D341Med (cell line): ENCODE results near the gene SPATS2L.

ENCODE experiments used
- DNase-seq: peaks from one replicate; pipeline ENCODE4 v3.0.0; 2012; ENCODE audit warnings: low spot score

SPATS2L gene

GRCh38 chr2:200515155-200515554 is 208.7 kb downstream of the SPATS2L start:
- no peak for DNase-seq

GRCh38 chr2:200523158-200523557 is 216.7 kb downstream of the SPATS2L start:
- DNase-seq, result no peak

GRCh38 chr2:200523604-200524003 is 217.1 kb downstream of the SPATS2L start:
- no peak for DNase-seq

- DNase-seq, result no peak
These were observed 218.6 kb downstream of the SPATS2L start for GRCh38 chr2:200525066-200525465.

DNA sequence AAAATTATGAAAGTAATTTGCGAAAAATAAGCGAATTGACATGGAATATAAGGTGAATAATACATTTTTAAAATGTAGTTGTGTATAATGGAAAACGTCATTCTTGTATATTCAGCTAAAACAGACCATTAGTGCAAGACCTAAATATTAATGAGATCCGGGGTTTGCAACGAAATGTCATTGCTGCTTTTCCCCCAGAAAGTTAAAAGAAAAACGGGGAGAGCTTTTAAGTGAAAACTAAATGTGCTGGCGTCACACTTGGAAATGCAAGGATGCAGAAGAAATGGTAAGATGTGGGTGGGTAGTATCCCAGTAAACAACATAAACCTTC is 219.0 kb downstream of the SPATS2L start:
- DNase-seq, result no peak

DNA sequence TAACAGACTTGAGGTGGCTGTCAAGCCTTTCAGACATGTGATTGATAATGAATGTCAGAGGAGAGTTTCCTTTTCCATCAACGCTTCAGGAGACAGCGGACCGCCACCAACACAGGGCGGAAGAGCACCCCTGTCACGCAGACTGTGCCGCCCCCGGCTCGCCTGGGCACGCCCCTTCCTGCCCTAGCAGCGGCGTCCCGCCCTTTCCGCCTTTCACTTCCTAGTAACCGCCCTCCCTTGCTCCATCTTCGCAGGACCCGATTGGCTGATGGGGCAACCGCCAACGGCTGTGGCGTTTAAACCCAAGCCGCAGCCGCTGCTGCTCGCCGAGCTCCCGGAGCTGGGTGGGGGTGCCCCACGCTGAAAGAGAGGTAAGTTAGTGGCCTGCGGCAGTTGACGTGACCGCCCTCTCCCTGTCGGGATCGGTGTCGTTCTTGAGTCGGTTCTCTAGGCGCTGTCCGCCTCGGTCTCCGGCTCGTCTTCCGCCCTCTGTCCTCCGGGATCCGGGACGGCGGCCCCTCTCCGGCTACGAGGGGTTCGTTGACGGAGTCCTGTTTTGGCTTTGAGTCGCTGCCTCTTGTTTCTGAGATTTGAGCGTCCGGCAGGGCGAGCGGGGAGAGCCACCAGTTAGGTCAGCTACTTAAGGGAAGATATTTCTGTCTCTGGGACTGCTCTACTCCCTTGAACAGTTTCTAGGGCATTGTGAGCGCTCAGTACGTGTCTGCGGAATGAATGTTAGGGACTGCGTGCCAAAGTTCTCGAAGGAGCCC is 219.6 kb downstream of the SPATS2L start, which contains the start of gene SGO2:
Gene SGO2 (plus strand): TSS at position 326 of the 770 bp plus-strand sequence. CDS start 6,769 bp downstream, outside the sequence.
- peak; percentile 96 for DNase-seq

DNA sequence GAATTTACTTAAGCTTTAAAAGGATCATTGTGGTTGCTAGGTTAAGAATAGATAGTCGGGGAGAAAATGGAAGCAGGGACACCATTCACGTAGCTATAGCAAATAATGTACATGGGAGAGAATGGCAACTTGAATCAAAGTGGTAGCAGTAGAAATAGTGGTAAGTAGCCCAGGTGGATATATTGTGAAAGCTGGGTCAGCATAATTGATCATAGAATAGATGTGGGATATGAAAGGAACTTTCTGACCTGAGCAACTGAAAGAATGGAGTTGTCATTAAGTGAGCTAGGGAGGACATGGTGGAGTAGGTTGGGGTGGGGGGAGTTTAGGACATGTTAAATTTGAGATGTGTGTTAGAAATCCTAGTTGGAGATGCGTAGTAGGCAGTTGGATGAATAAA is 221.7 kb downstream of the SPATS2L start:
- DNase-seq, result no peak
